WTC11 (cell line): ENCODE data around the gene FH. TPM values are rescaled to one million over a fixed set of nuclear protein-coding genes. Genes with fewer than 3 reads are reported as not detected.

Experiments
- ATAC-seq: fragments of 200-7000 bp; cut with Tn5 transposase; 2 replicates; pipeline ENCODE4 v1.10.0; 2021; ENCODE audit warnings: mild to moderate bottlenecking, moderate library complexity
- CTCF ChIA-PET: fragments of 300-600 bp; sonication (Branson Sonifier 250); formaldehyde crosslinking; loops from one replicate; lab custom pipeline; 2021; ENCODE audit warnings: antibody characterized with exemption; lab: Charles Lee
- POLR2A ChIA-PET: fragments of 350-600 bp; sonication (Branson Sonifier 250); formaldehyde crosslinking; loops from one replicate; lab custom pipeline; 2021; ENCODE audit warnings: antibody characterized with exemption; lab: Charles Lee
- DNase-seq: peaks from one replicate; pipeline ENCODE4 v3.0.0; 2021; ENCODE audit warnings: low spot score
- H3K27ac Mint-ChIP-seq: 2 replicates; pipeline ENCODE4 v1.8.0; 2021; ENCODE audit warnings: mixed read lengths
- H3K27me3 Mint-ChIP-seq: 2 replicates; pipeline ENCODE4 v1.8.0; 2021; ENCODE audit warnings: low read depth, mild to moderate bottlenecking, moderate library complexity, mixed read lengths
- H3K36me3 Mint-ChIP-seq: 2 replicates; pipeline ENCODE4 v1.8.0; 2021; ENCODE audit warnings: mixed read lengths
- H3K4me1 Mint-ChIP-seq: 2 replicates; pipeline ENCODE4 v1.8.0; 2022; ENCODE audit warnings: mixed read lengths
- H3K4me3 Mint-ChIP-seq: 2 replicates; pipeline ENCODE4 v1.8.0; 2021; ENCODE audit warnings: mild to moderate bottlenecking, moderate library complexity, mixed read lengths
- H3K9me3 Mint-ChIP-seq: 2 replicates; pipeline ENCODE4 v1.8.0; 2021; ENCODE audit warnings: mixed read lengths
- AFF4 ChIP-seq: sonication (generic); formaldehyde crosslinking; IDR thresholded peaks from 2 replicates; pipeline ENCODE4 v1.8.1; 2023; ENCODE audit warnings: mild to moderate bottlenecking, missing genetic modification reagents, borderline replicate concordance
- ERG ChIP-seq: fragments of 250-450 bp; sonication (Bioruptor Pico); IDR thresholded peaks from 2 replicates; pipeline ENCODE4 v1.8.0; 2021; ENCODE audit warnings: mild to moderate bottlenecking
- ETV6 ChIP-seq: sonication (generic); formaldehyde crosslinking; IDR thresholded peaks from 2 replicates; pipeline ENCODE4 v1.8.1; 2022; ENCODE audit warnings: mild to moderate bottlenecking, missing genetic modification reagents
- FOXJ3 ChIP-seq: sonication (generic); formaldehyde crosslinking; IDR thresholded peaks from 2 replicates; pipeline ENCODE4 v1.9.0; 2021; ENCODE audit warnings: missing genetic modification reagents, mild to moderate bottlenecking, borderline replicate concordance
- HMGA2 ChIP-seq: fragments of 250-450 bp; sonication (Bioruptor Pico); IDR thresholded peaks from 2 replicates; pipeline ENCODE4 v1.4.0; 2021; ENCODE audit warnings: mild to moderate bottlenecking, moderate library complexity
- IRF2 ChIP-seq: sonication (generic); formaldehyde crosslinking; IDR thresholded peaks from 2 replicates; pipeline ENCODE4 v1.8.0; 2022; ENCODE audit warnings: low read depth, missing genetic modification reagents, borderline replicate concordance
- MYBL2 ChIP-seq: sonication (generic); formaldehyde crosslinking; IDR thresholded peaks from 2 replicates; pipeline ENCODE4 v1.8.1; 2023; ENCODE audit warnings: mild to moderate bottlenecking, moderate library complexity, missing genetic modification reagents
- NFYB ChIP-seq: sonication (generic); formaldehyde crosslinking; conservative IDR thresholded peaks from 2 replicates; pipeline ENCODE4 v1.8.0; 2022; ENCODE audit warnings: low read depth, missing genetic modification reagents
- RELA ChIP-seq: sonication (generic); formaldehyde crosslinking; IDR thresholded peaks from 2 replicates; pipeline ENCODE4 v1.8.1; 2022; ENCODE audit warnings: missing genetic modification reagents, mild to moderate bottlenecking, borderline replicate concordance
- RORB ChIP-seq: fragments of 250-450 bp; sonication (Bioruptor Pico); IDR thresholded peaks from 2 replicates; pipeline ENCODE4 v1.9.0; 2021; ENCODE audit warnings: mild to moderate bottlenecking
- total RNA-seq: library from RNA; stranded (reverse); gene quantifications from 3 replicates; pipeline ENCODE4 v1.2.3, GENCODE V29; 2021
- TF ChIP-seq, protein P1 (sequence below): sonication (generic); formaldehyde crosslinking; IDR thresholded peaks from 2 replicates; pipeline ENCODE4 v1.8.1; 2022; ENCODE audit warnings: low read depth, missing genetic modification reagents, borderline replicate concordance
- TF ChIP-seq, protein P2 (sequence below): sonication (generic); formaldehyde crosslinking; IDR thresholded peaks from 2 replicates; pipeline ENCODE4 v1.8.1; 2023; ENCODE audit warnings: mild to moderate bottlenecking, missing genetic modification reagents, moderate library complexity
- TF ChIP-seq, protein P3 (sequence below): fragments of 200-600 bp; IDR thresholded peaks from 2 replicates; pipeline ENCODE4 v1.8.0; 2022; ENCODE audit warnings: antibody characterized with exemption

FH gene
- total RNA-seq, 1 experiment from 2014 or later = 77.4 TPM

DNA sequence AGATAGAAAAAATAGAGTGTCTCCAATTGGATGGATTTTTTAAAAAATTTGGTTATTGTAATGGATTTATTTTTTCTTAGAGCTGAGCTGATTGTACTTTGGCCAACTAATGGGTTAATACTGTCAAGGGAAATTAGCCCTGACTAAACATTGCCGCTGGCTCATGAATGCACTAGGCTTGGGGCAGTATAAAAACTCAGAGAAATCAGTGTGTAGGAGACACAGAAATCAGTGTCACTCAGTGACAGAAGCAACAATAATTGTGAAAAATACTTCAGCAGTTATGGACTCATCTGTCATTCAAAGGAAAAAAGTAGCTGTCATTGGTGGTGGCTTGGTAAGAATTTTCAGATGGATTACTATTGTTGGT lies 12.6 kb upstream of the FH start, which contains the start of gene KMO:
TSS of gene KMO (plus strand) at position 217 of the 370 bp plus-strand sequence. CDS start at position 284, 67 bp downstream.
- DNase-seq (no peak), ATAC-seq (no peak)
- H3K36me3 Mint-ChIP-seq = no peaks in the 10 kb centered on the region
- peak within 1 kb of the TSS; percentile 53; the same call in 1 of the 2 replicates for H3K4me3 Mint-ChIP-seq
- no peak for TF ChIP-seq NFYB (CRISPR knock-in tag)
- POLR2A ChIA-PET = no interaction called here
- H3K27ac Mint-ChIP-seq = no peak within 1 kb of the TSS
- peaks cover 14% of the 10 kb centered on the region for H3K4me1 Mint-ChIP-seq
- CTCF ChIA-PET = no interaction called here
- no peaks in the 10 kb centered on the region for H3K27me3 Mint-ChIP-seq
- H3K9me3 Mint-ChIP-seq = no peaks in the 10 kb centered on the region

DNA sequence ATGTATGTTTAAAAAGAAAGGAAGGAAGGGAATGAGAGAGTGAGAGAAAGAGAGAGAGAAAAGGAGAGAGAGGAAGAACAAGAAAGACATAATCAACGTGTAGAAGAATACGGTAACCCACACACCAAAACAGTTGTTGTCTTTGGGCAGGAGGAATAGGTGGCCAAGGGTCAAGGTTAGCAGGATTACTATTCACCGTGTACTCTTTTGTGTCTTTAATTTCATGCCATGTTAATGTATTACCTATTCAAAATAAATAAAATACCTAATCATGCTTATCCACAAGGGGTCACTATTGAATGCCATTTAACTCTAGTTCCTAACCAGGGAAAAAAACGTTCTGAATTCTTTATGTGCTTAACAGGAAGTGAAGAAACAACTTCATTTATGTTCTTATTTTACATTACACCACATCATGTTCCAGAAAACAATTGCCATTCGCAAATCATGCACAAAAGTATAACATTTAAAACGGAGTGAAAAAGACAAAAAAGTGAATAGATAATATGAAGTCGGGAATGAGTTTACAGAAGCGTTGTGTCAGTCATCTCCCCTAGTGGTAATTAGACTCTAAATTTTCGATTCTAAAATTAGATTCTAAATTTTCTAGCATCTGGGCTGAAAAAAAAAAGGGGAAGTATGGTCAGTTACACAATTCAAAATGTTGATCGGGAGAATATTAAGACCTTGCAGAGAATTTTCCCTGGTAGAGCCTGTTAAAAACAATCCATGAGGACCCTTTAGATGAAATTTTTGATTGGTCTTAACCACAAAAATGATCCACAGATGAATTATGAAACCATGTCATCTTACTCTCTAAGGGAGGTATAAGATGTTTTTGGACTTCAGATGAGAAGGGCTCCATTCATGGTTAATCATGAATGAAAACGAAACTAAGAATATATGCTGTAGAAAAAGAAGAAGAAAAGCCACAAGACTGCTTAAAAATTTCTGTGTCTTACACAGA lies 11.9 kb upstream of the FH start:
- CTCF ChIA-PET = no interaction called here

GRCh38 chr1:241527146-241527545 lies 7.6 kb upstream of the FH start:
- no peaks in the 10 kb centered on the region for H3K36me3 Mint-ChIP-seq
- no peak for ATAC-seq
- no peak for DNase-seq
- H3K27ac Mint-ChIP-seq = no peak overlapping the region
- peaks cover 9% of the 10 kb centered on the region for H3K27me3 Mint-ChIP-seq
- POLR2A ChIA-PET = no interaction called here
- H3K4me1 Mint-ChIP-seq = peaks cover 14% of the 10 kb centered on the region
- no peak overlapping the region for H3K4me3 Mint-ChIP-seq
- H3K9me3 Mint-ChIP-seq = no peaks in the 10 kb centered on the region
- CTCF ChIA-PET = no interaction called here
- no peak for TF ChIP-seq ETV6 (CRISPR knock-in tag)
- TF ChIP-seq RORB (CRISPR knock-in tag) = no peak
- no peak for TF ChIP-seq FOXJ3 (CRISPR knock-in tag)
- TF ChIP-seq HMGA2 (CRISPR knock-in tag) = no peak
- TF ChIP-seq MYBL2 (CRISPR knock-in tag) = no peak
- TF ChIP-seq, protein P1, sequence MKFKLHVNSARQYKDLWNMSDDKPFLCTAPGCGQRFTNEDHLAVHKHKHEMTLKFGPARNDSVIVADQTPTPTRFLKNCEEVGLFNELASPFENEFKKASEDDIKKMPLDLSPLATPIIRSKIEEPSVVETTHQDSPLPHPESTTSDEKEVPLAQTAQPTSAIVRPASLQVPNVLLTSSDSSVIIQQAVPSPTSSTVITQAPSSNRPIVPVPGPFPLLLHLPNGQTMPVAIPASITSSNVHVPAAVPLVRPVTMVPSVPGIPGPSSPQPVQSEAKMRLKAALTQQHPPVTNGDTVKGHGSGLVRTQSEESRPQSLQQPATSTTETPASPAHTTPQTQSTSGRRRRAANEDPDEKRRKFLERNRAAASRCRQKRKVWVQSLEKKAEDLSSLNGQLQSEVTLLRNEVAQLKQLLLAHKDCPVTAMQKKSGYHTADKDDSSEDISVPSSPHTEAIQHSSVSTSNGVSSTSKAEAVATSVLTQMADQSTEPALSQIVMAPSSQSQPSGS (CRISPR knock-in tag) = no peak
- no peak for TF ChIP-seq RELA (CRISPR knock-in tag)
- TF ChIP-seq IRF2 (CRISPR knock-in tag) = no peak
- TF ChIP-seq, protein P2, sequence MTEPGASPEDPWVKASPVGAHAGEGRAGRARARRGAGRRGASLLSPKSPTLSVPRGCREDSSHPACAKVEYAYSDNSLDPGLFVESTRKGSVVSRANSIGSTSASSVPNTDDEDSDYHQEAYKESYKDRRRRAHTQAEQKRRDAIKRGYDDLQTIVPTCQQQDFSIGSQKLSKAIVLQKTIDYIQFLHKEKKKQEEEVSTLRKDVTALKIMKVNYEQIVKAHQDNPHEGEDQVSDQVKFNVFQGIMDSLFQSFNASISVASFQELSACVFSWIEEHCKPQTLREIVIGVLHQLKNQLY (CRISPR knock-in tag) = no peak

More for the DNA sequence above, 11.9 kb upstream of the FH start:
- H3K4me1 Mint-ChIP-seq = peaks cover 14% of the 10 kb centered on the region
- no peaks in the 10 kb centered on the region for H3K9me3 Mint-ChIP-seq
- H3K36me3 Mint-ChIP-seq = no peaks in the 10 kb centered on the region
- POLR2A ChIA-PET = no interaction called here
- H3K4me3 Mint-ChIP-seq = peak overlapping the region; percentile 53; the same call in 1 of the 2 replicates
- no peak for DNase-seq
- TF ChIP-seq, protein P3, sequence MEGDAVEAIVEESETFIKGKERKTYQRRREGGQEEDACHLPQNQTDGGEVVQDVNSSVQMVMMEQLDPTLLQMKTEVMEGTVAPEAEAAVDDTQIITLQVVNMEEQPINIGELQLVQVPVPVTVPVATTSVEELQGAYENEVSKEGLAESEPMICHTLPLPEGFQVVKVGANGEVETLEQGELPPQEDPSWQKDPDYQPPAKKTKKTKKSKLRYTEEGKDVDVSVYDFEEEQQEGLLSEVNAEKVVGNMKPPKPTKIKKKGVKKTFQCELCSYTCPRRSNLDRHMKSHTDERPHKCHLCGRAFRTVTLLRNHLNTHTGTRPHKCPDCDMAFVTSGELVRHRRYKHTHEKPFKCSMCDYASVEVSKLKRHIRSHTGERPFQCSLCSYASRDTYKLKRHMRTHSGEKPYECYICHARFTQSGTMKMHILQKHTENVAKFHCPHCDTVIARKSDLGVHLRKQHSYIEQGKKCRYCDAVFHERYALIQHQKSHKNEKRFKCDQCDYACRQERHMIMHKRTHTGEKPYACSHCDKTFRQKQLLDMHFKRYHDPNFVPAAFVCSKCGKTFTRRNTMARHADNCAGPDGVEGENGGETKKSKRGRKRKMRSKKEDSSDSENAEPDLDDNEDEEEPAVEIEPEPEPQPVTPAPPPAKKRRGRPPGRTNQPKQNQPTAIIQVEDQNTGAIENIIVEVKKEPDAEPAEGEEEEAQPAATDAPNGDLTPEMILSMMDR = peak; percentile 21; the same call in 1 of the 2 replicates
- TF ChIP-seq AFF4 (no peak), ERG (CRISPR knock-in tag) (no peak)
- ATAC-seq = peak; percentile 78
- no peak overlapping the region for H3K27ac Mint-ChIP-seq
- H3K27me3 Mint-ChIP-seq = no peaks in the 10 kb centered on the region
